Stimulated activated CD8-positive, alpha-beta memory T cell treated with anti-CD3 and anti-CD28 coated beads, Interleukin-15, amount 100 ng/mL, for 4 hours (primary cell): ENCODE data around the gene SEMA4F.

Experiments
- DNase-seq, 2 donors: peaks; one replicate each; pipeline ENCODE4 v3.0.0-alpha.2; 2020; ENCODE audit warnings: low read depth in 2 of 2

The SEMA4F gene

DNA sequence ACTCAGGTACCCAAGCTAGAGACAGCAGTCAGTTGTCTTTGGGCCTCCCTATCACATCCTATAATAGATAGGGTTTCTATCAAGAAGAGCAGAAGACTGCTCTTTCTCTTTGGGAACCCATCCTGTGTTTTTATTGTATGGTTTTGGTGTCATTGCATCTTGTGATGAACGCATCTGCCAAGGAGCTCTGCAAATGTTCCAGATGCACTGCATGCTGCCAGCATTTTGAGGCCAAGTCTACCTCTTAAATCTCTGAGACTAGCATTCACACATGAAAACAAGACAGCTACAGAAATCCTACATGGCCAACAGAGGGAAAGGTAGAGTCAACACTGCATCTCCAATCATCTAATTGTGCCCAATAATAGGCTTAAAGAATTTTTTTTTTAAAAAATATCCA lies 14.0 kb downstream of the SEMA4F start:
- DNase-seq: no peak

DNA sequence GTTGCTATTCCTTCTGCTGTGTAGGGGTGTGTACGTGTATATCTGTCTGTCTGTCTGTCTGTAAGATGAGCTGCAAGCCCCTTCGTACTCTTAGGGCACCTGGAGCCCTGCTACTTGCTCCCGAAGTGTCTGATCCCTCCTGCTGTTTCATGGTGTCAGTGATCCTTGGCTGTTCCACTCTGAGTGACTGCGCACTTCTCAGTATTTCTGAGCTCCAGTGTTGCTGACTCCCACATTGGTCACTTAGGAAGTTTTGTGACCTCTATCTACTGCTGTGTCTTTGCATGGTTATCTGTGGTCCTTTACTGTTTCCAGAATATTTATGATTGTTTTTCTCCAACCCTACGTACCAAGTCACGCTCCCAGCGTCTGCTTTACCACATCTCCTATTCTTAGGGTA lies 16.2 kb downstream of the SEMA4F start:
- DNase-seq: no peak

DNA sequence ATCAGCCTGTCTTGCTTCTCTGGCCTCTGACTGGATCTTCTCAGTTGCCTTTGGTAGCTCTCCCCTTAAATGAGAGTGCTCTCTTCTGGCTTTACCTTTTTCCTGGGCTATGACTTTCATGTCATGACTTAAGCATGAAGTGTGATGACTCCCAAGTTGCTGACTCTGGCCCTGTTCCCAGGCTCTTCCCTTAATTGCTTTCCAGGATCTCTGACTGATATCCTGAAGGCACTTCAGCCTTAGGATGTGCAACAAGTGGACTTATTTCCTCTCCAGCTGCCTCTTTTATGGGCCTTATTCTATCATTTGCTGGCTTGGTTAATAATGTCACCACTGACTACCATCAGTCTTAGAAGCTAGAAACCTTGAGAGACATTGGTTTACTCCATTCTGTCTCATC lies 17.4 kb downstream of the SEMA4F start:
- DNase-seq: no peak

DNA sequence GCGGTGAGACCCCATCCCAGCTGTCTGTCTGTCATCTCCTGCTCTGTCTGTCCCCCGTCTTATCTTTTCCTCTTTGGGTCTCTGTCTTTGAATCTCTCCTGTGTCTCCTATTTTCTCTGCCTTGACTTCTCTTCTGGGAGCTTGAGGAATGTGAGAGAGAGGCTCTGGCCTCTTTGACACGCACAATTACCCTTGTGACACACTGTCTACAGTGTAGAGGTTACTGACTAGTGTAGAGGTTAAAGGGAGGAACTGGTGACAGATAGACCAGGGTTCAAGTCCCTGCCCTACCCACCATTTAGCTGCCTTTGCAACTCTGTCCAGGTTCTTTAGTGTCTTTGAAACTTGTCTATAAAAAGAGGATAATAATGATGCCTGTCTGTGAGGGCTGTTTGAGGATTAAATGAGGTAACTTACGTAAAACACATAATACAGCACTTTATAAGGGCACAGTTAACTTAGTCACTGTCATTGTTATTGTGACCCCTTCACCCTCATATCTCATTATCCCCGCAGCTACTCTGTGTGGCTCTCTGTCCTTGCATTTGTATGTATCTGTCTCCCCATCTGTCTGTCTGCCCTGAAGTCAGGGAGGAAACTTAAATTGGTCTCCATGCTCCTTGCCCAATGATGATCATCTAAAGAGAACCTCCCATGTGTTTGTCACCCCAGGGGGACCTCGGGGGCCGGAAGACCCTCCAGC lies 19.9 kb downstream of the SEMA4F start:
- no peak for DNase-seq

DNA sequence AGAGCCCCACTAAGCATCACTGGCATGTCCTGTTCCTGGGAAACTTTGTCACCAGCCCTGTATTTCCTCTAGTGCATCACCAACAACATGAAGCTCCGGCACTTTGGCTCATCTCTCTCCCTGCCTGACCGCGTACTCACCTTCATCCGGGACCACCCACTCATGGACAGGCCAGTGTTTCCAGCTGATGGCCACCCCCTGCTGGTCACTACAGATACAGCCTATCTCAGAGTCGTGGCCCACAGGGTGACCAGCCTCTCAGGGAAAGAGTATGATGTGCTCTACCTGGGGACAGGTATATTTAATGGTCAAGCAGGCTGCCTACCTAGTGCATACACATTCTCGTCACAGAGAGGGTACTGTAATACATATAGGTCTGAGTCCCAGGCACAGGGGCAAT lies 21.0 kb downstream of the SEMA4F start:
- DNase-seq: no peak

DNA sequence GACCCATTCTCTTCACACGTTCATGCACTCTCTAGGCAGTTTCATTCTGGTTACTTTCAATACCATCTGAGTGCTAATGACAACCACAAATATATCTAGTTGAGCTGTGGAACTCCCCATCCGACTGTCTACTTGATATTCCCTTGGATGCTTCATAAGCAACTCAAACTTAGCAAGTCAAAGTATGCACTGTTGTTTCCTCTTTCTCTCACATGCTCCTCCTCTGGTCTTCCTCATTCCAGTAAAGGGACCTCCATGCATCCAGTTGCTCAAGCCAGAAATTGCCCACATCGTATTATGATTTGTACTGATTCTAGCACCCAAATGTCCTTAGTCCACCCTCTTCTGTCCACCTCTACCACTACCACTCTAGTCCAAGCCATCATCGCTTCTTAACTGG lies 22.3 kb downstream of the SEMA4F start:
- DNase-seq: no peak

DNA sequence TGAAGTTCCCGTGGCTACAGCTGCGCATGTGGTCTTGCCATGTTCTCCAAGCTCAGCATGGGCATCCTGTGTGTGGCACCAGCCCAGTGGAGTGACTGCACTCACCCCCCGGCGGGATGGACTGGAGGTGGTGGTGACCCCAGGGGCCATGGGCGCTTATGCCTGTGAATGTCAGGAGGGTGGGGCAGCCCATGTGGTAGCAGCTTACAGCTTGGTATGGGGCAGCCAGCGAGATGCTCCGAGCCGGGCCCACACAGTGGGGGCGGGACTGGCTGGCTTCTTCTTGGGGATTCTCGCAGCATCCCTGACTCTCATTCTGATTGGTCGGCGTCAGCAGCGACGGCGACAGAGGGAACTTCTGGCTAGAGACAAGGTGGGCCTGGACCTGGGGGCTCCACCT lies 25.6 kb downstream of the SEMA4F start:
- DNase-seq: no peak

DNA sequence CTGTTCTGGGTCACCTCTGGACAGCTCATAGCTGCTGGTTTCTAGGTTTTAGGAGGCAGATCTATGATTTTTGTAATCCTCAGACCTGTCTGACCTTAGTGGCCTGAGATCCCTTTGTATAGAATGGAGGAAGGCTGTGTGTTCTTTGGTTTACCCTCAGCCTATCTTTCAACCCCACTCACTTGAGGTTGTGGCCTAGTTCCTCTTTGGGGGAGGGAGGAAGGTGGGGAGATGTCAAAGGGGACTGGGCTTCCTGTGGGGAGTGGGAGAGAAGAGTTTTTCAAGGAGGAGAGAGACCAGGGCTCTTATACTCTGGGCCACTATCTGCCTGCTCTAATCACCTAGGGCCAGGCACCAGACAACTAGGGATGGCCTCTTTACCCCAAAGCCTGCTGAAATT lies 28.5 kb downstream of the SEMA4F start:
- no peak for DNase-seq

DNA sequence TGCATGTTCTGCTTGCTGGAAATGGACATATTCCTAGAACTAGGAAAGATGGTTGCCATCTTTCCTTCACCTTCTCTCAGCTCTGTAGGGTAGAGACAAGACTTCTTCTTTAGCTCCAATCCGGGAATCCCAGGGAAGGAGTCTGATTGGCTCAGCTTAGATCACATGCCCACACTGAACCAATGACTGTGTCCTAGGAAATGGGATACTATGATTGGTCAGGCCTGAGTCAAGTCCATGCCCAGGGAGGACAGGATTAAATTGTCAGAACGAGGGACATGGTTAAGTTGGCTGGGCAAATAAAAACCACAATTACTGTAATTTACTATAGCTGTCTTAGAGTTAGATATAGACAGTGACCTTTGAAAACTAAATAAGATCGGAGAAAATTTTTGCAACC lies 31.4 kb downstream of the SEMA4F start:
- no peak for DNase-seq

DNA sequence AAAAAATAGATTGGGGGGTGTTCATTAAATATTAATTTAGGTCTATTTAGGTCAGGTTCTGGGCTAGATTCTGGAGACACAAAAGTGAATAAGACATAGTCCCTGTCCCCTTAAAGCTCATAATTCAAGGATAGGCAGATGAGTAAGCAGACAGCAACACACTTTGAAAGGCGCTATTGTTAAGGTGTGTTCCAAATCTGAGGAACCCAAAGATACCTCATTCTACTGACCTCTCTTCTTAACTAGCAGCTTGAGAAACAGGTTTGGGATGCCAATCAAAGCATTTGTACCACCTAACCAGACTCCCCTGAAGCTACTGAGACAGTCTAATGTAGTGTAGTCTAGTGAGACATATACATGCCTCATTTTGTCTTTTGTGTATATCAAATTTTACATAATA lies 34.8 kb downstream of the SEMA4F start:
- no peak for DNase-seq

DNA sequence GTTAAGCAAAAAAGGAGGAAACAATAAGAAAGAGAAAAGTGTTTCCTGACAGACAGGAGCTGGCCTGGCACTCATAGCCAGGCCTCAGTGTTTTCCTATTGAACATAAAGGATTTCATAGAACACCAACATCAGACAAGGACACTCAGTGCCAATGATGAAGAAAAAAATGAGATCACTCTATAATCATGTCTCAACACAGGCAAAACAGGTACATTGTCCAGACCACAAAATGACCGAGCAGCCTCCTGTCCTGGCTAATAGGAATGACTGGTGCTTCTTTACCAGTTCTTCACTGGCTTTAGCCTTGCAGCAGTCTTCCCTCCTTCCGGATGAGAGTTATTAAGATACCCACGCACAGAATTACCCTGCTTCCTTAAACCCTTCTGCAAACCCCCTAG lies 35.6 kb downstream of the SEMA4F start:
- no peak for DNase-seq

DNA sequence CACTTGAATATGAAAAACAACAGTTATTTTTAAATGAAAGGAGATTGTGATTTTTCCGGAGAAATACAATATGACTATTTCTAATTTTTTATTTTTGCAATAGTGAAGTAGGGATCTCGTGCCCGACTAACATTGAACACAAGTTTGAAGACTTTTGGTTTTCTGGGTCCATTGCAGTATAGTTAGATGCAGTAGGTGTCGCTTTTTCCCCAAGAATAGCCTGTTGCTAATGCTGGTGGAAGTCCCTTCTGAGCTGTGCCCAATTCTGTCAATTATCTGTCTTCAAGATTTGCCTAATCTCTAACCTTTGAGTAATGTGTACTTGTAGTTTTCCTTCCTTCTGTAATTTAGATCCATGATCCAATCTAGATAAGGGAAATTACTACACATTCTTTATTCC lies 36.5 kb downstream of the SEMA4F start:
- DNase-seq: no peak

DNA sequence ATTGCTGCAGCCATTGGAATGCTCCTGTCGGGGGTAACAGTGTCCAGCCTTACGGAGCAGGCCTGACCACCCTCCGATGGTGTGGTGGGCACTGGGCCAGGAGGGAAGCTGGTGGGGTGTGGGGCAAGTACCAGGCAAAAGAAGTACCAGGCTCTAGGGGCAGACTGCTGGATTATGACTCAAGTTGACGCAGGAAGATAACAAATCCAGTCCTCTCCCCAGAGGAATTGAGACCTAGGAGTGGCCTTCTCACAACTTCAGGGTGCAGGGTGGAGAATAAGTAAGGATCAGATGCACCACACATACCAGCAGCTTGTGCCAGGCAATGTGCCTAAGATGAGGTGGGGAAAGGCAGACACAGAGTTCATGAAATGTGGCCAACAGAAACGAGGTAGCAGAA lies 37.9 kb downstream of the SEMA4F start:
- no peak for DNase-seq

DNA sequence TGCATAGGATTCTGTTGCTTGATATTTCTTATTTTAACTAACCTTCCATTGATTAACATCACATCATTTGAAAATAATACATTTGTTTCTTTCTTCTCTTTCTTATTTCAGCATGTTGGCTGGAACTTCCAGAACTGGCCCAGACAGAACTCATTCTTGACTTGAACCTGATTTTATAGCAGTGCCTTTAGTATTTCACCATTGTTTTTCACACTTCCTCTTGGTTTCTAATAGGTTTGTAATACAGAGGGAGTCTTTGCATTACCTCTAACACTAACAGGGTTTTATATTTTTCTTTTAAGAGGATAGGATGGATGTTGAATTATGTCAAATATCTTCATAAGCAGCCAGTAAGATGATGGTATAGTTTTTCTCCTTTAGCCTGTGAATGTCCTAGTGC lies 39.2 kb downstream of the SEMA4F start:
- no peak for DNase-seq

DNA sequence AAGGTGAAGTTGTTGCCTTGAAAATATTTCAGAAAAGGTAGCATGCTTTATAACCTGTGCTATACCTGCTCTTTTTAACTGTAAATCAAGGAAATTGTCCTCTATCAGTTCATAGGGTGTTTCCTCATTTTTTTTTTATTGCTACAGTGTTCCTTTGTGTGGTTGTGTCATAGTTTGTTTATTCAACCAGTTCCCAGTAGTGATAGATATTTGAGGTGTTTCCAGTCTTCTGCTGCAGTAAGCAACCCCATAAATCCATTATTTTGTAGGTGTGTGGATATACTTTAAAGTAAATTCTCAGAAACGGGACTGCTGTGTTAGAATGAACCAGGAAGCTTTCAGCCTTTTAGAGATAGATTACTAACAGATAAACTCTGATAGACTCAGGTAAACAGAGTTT lies 39.6 kb downstream of the SEMA4F start:
- DNase-seq: no peak

DNA sequence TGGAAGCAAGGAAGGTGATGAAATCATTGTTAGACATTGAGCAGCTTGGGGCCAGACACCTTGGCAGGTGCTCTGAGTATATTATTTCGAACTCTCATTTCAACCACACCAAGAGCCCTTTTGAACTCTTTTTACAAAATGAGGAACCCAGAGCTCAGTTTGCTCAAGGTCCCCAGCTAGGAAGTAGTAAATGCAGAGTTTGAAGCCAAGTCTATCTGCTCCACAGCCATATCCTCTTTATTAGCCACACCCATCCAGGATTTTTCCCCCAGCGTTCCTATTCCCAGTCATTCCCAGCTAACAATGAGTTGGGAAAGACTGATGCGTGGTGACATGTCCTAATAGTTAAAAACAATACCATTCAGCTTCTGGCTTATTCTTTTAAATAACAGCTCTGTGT lies 40.2 kb downstream of the SEMA4F start:
- no peak for DNase-seq

DNA sequence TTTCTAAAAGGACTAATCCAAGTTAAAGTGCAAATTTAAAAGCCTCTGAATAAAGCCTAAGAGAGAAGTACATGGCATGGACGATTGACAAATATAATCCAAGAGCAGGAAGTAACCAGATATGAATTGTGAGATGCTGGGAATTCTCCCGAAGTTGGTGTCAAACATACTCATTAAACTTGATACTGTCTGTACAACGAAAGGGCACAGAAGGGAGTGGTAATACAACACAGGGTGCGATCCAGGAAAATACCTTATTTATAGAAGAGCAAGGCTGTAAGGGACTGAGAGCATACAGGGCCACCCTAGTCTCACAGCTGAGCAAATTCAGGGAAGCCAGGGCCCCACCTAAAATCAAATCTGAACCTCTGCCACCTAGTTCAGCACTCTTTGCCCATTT lies 41.6 kb downstream of the SEMA4F start:
- DNase-seq: no peak

DNA sequence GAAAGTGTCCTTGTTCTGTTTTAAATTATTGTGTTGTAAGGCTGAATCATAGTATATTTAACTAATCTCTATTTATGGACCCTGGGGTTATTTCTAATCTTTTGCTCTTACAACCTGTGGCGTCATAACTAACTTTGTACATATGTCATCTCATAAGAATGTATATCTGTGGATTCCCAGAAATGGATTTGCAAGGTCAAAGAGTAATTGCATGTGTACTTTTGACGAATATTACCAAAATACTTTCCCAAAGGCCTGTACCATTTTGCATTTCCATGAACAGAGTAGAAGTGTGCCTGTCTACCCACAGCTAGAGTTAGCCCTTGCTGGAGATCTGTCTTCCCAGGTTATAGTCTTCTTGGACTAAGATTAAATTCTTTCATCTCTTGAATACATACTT lies 42.8 kb downstream of the SEMA4F start:
- no peak for DNase-seq

DNA sequence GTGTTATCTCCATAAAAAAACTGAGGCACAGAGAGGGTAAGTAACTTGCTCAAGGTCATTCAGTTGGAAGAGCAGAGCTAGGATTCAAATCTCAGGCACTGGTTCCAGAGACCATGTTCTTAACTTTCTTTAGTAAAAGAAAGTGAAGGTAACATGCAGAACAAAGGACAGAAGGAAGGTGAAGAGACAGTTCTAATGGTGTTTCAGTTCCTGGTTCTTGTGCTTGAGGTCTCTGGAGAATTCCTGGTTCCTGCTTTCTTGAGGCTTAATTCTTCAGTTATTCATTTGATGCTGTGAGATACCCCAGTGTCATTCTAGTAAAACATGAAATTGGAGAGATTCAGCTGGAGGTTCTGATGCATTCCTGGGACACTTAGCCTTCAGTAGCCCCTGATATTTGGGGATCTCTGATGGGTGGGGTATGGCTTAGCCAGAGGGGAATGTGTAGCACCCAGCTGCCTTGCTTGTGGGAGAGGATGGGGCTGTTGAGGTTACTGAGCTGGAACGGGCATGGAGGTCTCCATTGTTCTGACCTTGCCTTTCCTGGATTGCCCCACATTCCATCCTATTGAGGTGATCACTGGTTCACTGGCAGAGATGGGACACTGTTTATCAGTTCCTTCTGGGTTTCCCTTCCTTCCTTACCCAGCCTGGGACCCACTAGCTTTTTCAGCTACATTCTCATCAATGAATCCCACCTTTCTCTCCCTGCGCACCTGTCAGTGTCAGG lies 46.8 kb downstream of the SEMA4F start:
- no peak for DNase-seq

DNA sequence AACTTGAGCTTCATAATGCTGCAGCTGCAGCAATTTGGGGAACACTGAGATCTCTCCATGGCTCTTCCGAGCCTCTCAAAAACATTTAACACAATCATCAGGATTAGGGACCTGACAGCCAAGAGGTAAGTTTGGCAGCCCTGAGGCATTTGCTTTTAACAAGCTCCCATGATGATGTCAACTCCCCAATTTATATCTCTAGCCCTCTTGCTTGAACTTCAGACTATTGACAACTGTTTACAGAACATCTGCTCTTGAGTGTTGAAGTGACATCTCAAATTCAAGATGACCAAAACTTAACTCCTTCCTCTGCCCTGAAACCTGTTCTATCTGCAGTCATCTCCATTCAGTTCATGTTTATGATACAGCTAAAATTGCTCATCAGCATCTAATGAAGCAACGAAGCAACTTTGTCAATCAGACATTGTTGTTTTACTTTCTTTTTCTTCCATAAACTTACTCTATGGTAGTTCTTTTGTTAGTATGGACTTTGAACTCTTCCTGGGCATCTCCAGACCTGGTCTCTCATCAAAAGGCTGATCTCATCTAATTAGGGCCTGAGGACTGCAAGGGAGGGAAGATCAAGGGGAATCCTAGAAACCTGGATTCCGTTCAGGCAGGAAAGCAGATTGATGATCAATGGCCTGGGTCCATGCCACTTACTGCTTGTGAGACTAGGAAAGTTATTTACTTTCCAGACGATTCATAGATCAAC lies 48.1 kb downstream of the SEMA4F start:
- no peak for DNase-seq

DNA sequence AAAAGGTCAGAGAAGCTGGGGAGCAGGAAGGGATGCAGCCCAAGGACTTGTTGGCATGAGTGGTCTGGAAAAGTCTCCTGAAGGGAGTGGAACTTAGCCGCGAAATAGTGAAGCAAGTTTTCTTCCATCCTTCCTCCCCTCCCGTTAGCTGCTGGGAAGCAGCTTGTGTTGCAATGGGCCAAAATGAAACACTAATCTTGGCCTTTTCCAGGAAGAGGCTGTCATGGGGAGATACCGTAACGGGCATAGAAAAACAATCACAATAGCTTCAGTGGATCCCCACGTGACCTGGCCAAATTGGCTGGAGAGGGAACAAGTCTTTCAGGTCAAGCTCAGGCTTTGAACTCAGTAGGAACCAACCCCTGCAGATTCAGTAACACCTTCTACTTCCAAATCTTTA lies 49.3 kb downstream of the SEMA4F start:
- no peak for DNase-seq

DNA sequence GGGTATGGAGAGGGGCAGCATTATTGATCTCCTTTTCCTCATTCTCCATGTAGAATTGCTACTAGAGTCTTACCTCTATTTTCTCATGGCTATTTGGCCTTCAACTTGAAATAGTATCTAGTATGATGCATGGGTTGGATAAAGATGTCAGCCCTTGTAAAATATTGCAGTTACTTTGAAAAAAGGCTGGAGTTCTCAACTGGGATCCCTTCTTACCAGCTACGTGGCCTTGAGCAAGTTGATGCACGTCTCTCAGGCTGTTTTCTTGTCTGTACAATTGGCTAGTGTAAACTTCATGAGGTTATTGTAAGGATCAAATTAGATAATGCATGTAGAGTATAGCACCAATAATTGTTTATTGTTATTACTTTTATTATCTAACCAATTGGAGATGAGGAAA lies 50.2 kb downstream of the SEMA4F start:
- no peak for DNase-seq

DNA sequence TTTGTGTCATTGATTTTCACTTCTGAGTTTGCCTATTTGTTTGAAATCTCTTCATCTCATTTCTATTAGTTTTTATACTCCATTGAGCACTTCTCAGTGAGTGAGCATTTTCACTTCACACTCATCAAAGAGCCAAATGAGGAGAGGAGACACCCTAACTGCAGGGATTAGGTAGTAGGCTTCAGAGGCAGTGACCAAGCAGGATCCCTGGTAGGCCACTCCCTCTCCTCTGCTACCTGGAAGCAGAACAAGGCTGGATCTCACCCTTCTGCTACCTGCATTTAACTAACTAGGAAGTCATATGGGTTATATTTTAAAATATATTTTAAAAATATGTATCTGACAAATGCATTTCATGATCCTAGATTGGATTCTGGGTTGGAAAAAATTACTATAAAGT lies 52.7 kb downstream of the SEMA4F start:
- no peak for DNase-seq
